HCT116 (cell line): Measurements from ENCODE around the gene SAMD13. TPM values are rescaled to one million over a fixed set of nuclear protein-coding genes. Genes with fewer than 3 reads are reported as not detected.

Experiments used
- ATAC-seq: fragments of 200-7000 bp; cut with Tn5 transposase; 2 replicates; pipeline ENCODE4 v1.9.1; 2020; ENCODE audit warnings: mild to moderate bottlenecking, moderate library complexity
- BruUV-seq: library from RNA; stranded (reverse); fragments of 400-500 nt; replicated peaks from 2 replicates; lab custom pipeline; 2021; lab: Mats Ljungman, UMichigan
- CTCF ChIA-PET: fragments of 300-600 bp; sonication (Branson Sonifier 250); formaldehyde crosslinking; loops from one replicate; lab custom pipeline; 2021; ENCODE audit warnings: antibody characterized with exemption; lab: Charles Lee
- POLR2A ChIA-PET: fragments of 300-600, 350-600 bp; sonication (Branson Sonifier 250); formaldehyde crosslinking; loops from one replicate; lab custom pipeline; 2021; ENCODE audit warnings: antibody characterized with exemption; lab: Charles Lee
- RAD21 ChIA-PET, 2 experiments: fragments of 300-600 bp; sonication (Branson Sonifier 250); formaldehyde crosslinking; loops; one replicate each; lab custom pipeline; 2023; ENCODE audit warnings: low total read pairs in 2 of 2; ENCODE audit not compliant: uncharacterized antibody in 2 of 2, unreplicated experiment in 2 of 2, low non-redundant PET in 1 of 2; lab: Charles Lee
- DNase-seq: peaks from one replicate; pipeline ENCODE4 v3.0.0-alpha.2; 2010; ENCODE audit warnings: low read depth, low spot score
- H2AFZ ChIP-seq: fragments of 200-600 bp; shearing (Covaris generic), sonication (generic); 2 replicates; pipeline ENCODE4 v1.6.1; 2017; ENCODE audit warnings: low read depth, mixed run types, mixed read lengths, antibody characterized with exemption, low read length; ENCODE audit not compliant: poor library complexity, severe bottlenecking
- H3K27ac ChIP-seq: 2 replicates; pipeline ENCODE4 v1.5.1; 2012; ENCODE audit warnings: low read depth, low read length
- H3K27me3 ChIP-seq: fragments of 200-600 bp; sonication (generic); 2 replicates; pipeline ENCODE4 v1.6.1; 2016; ENCODE audit warnings: mixed run types, low read length, mixed read lengths; ENCODE audit not compliant: insufficient read depth
- H3K36me3 ChIP-seq, 2 experiments: fragments of 200-500 bp in 1 of 2; fragments of 200-600 bp in 1 of 2; sonication (Bioruptor generic) in 1 of 2; sonication (generic) in 1 of 2; 2 replicates each; pipeline versions ENCODE4 v1.5.1 to v1.6.1; 2014 to 2016; ENCODE audit warnings: low read length in 2 of 2, inconsistent platforms in 1 of 2, mixed read lengths in 1 of 2, mixed run types in 1 of 2; ENCODE audit not compliant: insufficient read depth in 2 of 2, control insufficient read depth in 1 of 2
- H3K4me1 ChIP-seq, 2 experiments: fragments of 200-600 bp in 1 of 2; sonication (generic) in 1 of 2; 2 replicates each; pipeline versions ENCODE4 v1.5.1 to v1.6.1; 2012 to 2017; ENCODE audit warnings: low read length in 2 of 2, inconsistent platforms in 1 of 2, mild to moderate bottlenecking in 1 of 2, mixed read lengths in 1 of 2, mixed run types in 1 of 2, moderate library complexity in 1 of 2; ENCODE audit not compliant: insufficient read depth in 2 of 2, control insufficient read depth in 1 of 2
- H3K4me2 ChIP-seq: fragments of 200-600 bp; sonication (generic); 2 replicates; pipeline ENCODE4 v1.6.1; 2017; ENCODE audit warnings: mixed run types, low read length, mixed read lengths
- H3K4me3 ChIP-seq, 2 experiments: fragments of 200-600 bp in 1 of 2; sonication (generic) in 1 of 2; replicated peaks in 1 of 2; 2 replicates each; pipeline ENCODE4 v1.5.1; 2011 to 2016; ENCODE audit warnings: low read length in 2 of 2, control low read depth in 1 of 2, low read depth in 1 of 2, mild to moderate bottlenecking in 1 of 2, mixed read lengths in 1 of 2, mixed run types in 1 of 2
- H3K79me2 ChIP-seq: fragments of 200-600 bp; sonication (generic); 2 replicates; pipeline ENCODE4 v1.6.1; 2017; ENCODE audit warnings: mild to moderate bottlenecking, mixed run types, low read length, moderate library complexity, mixed read lengths; ENCODE audit not compliant: insufficient read depth
- H3K9ac ChIP-seq: fragments of 200-600 bp; sonication (generic); 2 replicates; pipeline ENCODE4 v1.6.1; 2016; ENCODE audit warnings: low read length, mixed read lengths
- H3K9me2 ChIP-seq: fragments of 200-600 bp; sonication (generic), shearing (Covaris generic); 2 replicates; pipeline ENCODE4 v1.6.1; 2017; ENCODE audit warnings: mixed run types, mild to moderate bottlenecking, moderate library complexity; ENCODE audit not compliant: insufficient read depth
- H3K9me3 ChIP-seq, 2 experiments: fragments of 200-500 bp in 1 of 2; fragments of 200-600 bp in 1 of 2; sonication (Bioruptor generic) in 1 of 2; sonication (generic) in 1 of 2; 2 replicates each; pipeline ENCODE4 v1.6.1; 2014 to 2017; ENCODE audit warnings: low read length in 2 of 2, mixed read lengths in 2 of 2, inconsistent platforms in 1 of 2, low read depth in 1 of 2, mild to moderate bottlenecking in 1 of 2, mixed run types in 1 of 2, moderate library complexity in 1 of 2; ENCODE audit not compliant: control insufficient read depth in 1 of 2, insufficient read depth in 1 of 2
- H4K20me1 ChIP-seq: fragments of 200-600 bp; sonication (generic), shearing (Covaris generic); 2 replicates; pipeline ENCODE4 v1.6.1; 2017; ENCODE audit warnings: mixed run types, mild to moderate bottlenecking, moderate library complexity; ENCODE audit not compliant: insufficient read depth
- ATF3 ChIP-seq: IDR thresholded peaks from 2 replicates; pipeline ENCODE4 v1.6.1; 2012
- CBX3 ChIP-seq: IDR thresholded peaks from 2 replicates; pipeline ENCODE4 v1.6.1; 2012; ENCODE audit warnings: low read depth
- CEBPB ChIP-seq: IDR thresholded peaks from 2 replicates; pipeline ENCODE4 v1.6.1; 2012; ENCODE audit warnings: low read depth
- CTCF ChIP-seq, 3 experiments: fragments of 200-600 bp in 1 of 3; sonication (generic) in 1 of 3; IDR thresholded peaks in 2 of 3; conservative IDR thresholded peaks in 1 of 3; 2 replicates each; pipeline ENCODE4 v1.5.1; 2012 to 2017; ENCODE audit warnings: low read depth in 2 of 3, low read length in 2 of 3, antibody characterized with exemption in 1 of 3, borderline replicate concordance in 1 of 3, control low read depth in 1 of 3, mild to moderate bottlenecking in 1 of 3, mixed read lengths in 1 of 3, mixed run types in 1 of 3, moderate library complexity in 1 of 3; ENCODE audit not compliant: insufficient read depth in 1 of 3
- ELF1 ChIP-seq: IDR thresholded peaks from 2 replicates; pipeline ENCODE4 v1.6.1; 2012; ENCODE audit warnings: low read depth, borderline replicate concordance
- EZH2phosphoT487 ChIP-seq: fragments of 200-600 bp; IDR thresholded peaks from 2 replicates; pipeline ENCODE4 v1.6.1; 2018; ENCODE audit warnings: antibody characterized with exemption, borderline replicate concordance
- FOSL1 ChIP-seq: IDR thresholded peaks from 2 replicates; pipeline ENCODE4 v1.6.1; 2012; ENCODE audit warnings: low read depth
- JUND ChIP-seq: IDR thresholded peaks from 2 replicates; pipeline ENCODE4 v1.6.1; 2012
- MAX ChIP-seq: IDR thresholded peaks from 2 replicates; pipeline ENCODE4 v1.6.1; 2012
- POLR2A ChIP-seq: IDR thresholded peaks from 2 replicates; pipeline ENCODE4 v1.7.0; 2011; ENCODE audit warnings: borderline replicate concordance; ENCODE audit not compliant: insufficient read depth, insufficient read length; ENCODE audit errors: extremely low read depth
- POLR2AphosphoS5 ChIP-seq: IDR thresholded peaks from 2 replicates; pipeline ENCODE4 v1.6.1; 2011; ENCODE audit warnings: mild to moderate bottlenecking, low read depth, low read length, moderate library complexity
- RAD21 ChIP-seq: IDR thresholded peaks from 2 replicates; pipeline ENCODE4 v1.6.1; 2012; ENCODE audit warnings: low read depth, mild to moderate bottlenecking
- REST ChIP-seq: IDR thresholded peaks from 2 replicates; pipeline ENCODE4 v1.6.1; 2012; ENCODE audit warnings: low read depth
- SIN3A ChIP-seq: IDR thresholded peaks from 2 replicates; pipeline ENCODE4 v1.6.1; 2012; ENCODE audit warnings: low read depth
- SRF ChIP-seq: IDR thresholded peaks from 2 replicates; pipeline ENCODE4 v1.6.1; 2012; ENCODE audit warnings: low read depth
- ZBTB33 ChIP-seq: IDR thresholded peaks from 2 replicates; pipeline ENCODE4 v1.6.1; 2011; ENCODE audit warnings: mild to moderate bottlenecking, low read length, moderate library complexity; ENCODE audit not compliant: insufficient replicate concordance; ENCODE audit errors: extremely low read depth
- ZFX ChIP-seq: fragments of 450-650 bp; IDR thresholded peaks from 2 replicates; pipeline ENCODE4 v1.6.1; 2017
- ZNF274 ChIP-seq: fragments of 200-500 bp; sonication (Bioruptor generic); IDR thresholded peaks from 2 replicates; pipeline ENCODE4 v1.6.1; 2014; ENCODE audit warnings: mild to moderate bottlenecking, low read depth, low read length, inconsistent platforms
- intact Hi-C: fragments of 100-400 bp; cut with micrococcal nuclease; formaldehyde crosslinking; loops from 2 replicates; pipeline ENCODE4 v1.10.0; 2022
- total RNA-seq: library from RNA; stranded (reverse); gene quantifications from one replicate; pipeline ENCODE4 v1.2.1, GENCODE V29; 2021; ENCODE audit not compliant: unreplicated experiment

SAMD13 gene
- total RNA-seq, 1 experiment from 2014 or later, result 14.9 TPM

DNA sequence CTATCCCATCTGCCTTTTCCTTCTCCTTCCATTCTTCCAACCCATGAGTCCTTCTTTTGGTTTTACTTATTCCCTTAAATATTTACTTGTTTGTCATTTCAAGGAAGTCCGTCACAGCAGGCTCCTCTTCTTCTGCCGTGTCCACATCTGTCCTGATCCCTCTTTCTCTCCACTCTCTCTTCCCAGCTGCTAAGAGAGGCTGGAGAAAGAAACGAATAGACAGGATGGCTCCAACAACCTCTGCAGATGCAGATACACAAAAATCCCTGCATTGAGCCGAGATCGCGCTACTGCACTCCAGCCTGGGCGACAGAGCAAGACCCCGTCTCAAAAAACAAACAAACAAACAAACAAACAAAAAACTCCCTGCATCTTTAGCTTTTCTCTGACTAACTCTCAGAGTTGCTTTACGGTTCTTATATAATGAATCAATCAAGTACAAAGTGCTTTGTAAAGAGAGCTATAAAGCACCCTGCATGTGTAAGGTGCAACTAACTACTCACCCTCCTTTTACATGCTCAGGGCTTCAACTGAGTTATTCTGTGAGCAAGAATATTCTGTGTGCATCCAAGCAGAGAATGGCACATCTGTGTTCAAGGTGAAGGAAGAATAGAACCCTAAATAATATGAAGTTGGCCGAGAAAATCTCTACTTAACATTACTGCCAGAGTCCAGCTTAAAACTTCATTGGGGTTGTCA is 3.8 kb upstream of the SAMD13 start:
- H3K4me2 ChIP-seq, result peak overlapping the region; percentile 92
- no peaks in the 10 kb centered on the region for H4K20me1 ChIP-seq
- TF ChIP-seq SIN3A (no peak), CTCF (IDR thresholded peaks at IDR 0.05 in 2 of 3, conservative IDR thresholded peaks at IDR 0.05 in 1 of 3; ENCODE audit: borderline replicate concordance in 1 of 3, insufficient read depth in 1 of 3, low read depth in 2 of 3, low read length in 2 of 3) (no peak), MAX (no peak), ZFX (no peak), REST (no peak), ATF3 (no peak), EZH2phosphoT487 (no peak), ZNF274 (no peak), SRF (no peak), JUND (no peak), CEBPB (no peak), ZBTB33 (no peak), CBX3 (no peak), POLR2AphosphoS5 (no peak), ELF1 (no peak), POLR2A (no peak), RAD21 (no peak), FOSL1 (no peak)
- H3K27ac ChIP-seq, result peak overlapping the region; percentile 93
- peaks cover 0 to 12% of the 10 kb centered on the region in 2 experiments; a peak in 1 of 4 replicates for H3K9me3 ChIP-seq
- H3K9me2 ChIP-seq, result no peaks in the 10 kb centered on the region
- BruUV-seq, result TSS peak; percentile 37
- ATAC-seq, result no peak
- H3K9ac ChIP-seq, result peak overlapping the region; percentile 89
- H3K36me3 ChIP-seq, result peaks cover 0 to 10% of the 10 kb centered on the region in 2 experiments; a peak in 1 of 4 replicates
- ChIA-PET RAD21 (no interaction called here), POLR2A (interaction anchor here (0.9 to 1.6 kb wide), 6 partner anchors 33 to 275 kb away, joined by 3 to 5 read pairs (median 3); no protein-coding TSS in a partner anchor), CTCF (no interaction called here)
- no peak for DNase-seq
- peaks cover 29 to 49% of the 10 kb centered on the region in 2 experiments for H3K4me1 ChIP-seq
- no peaks in the 10 kb centered on the region for H3K27me3 ChIP-seq
- intact Hi-C loops, result loop anchor here (2.0 to 5.0 kb wide), 3 partner anchors 45 to 125 kb away; no protein-coding TSS in a partner anchor
- peaks cover 19% of the 10 kb centered on the region for H3K79me2 ChIP-seq
- no peak overlapping the region for H2AFZ ChIP-seq
- peak overlapping the region; percentile 70 to 74 for H3K4me3 ChIP-seq
